ENCODE results near the gene SIX6. TPM values are rescaled to one million over a fixed set of nuclear protein-coding genes. Genes with fewer than 3 reads are reported as not detected.

SIX6 gene
- total RNA-seq, 6 experiments from 2014 or later, result not detected

DNA sequence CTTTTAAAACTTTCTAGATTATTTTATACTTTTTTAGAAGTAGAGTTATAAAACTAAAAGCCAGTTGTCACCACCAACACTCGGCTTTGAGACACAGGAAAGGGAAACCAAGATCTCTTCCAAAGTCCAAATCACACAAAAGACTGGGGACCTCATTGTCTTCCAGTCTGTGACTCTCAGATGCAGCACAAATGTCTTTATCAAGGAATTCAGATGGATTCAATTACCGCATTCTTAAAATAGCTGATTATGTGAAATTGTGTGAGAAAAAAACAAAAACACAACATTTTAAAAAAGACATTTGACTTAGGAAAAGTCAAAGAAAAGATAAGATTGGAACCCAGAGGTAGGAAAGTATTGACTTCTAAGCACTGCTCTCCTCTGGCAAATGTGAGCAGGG is 3.5 kb upstream of the SIX6 start:
- intact Hi-C loops (cut with DNase I), result no loop called here
- no peak for TF ChIP-seq POLR2A (IDR thresholded peaks at IDR 0.05)
- TF ChIP-seq, protein P1, sequence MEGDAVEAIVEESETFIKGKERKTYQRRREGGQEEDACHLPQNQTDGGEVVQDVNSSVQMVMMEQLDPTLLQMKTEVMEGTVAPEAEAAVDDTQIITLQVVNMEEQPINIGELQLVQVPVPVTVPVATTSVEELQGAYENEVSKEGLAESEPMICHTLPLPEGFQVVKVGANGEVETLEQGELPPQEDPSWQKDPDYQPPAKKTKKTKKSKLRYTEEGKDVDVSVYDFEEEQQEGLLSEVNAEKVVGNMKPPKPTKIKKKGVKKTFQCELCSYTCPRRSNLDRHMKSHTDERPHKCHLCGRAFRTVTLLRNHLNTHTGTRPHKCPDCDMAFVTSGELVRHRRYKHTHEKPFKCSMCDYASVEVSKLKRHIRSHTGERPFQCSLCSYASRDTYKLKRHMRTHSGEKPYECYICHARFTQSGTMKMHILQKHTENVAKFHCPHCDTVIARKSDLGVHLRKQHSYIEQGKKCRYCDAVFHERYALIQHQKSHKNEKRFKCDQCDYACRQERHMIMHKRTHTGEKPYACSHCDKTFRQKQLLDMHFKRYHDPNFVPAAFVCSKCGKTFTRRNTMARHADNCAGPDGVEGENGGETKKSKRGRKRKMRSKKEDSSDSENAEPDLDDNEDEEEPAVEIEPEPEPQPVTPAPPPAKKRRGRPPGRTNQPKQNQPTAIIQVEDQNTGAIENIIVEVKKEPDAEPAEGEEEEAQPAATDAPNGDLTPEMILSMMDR (IDR thresholded peaks at IDR 0.05), result no peak
- DNase-seq (no peak), ATAC-seq (no peak)
- no peak overlapping the region for H3K27ac ChIP-seq
- peaks cover 0 to 8% (median 0%) of the 10 kb centered on the region in 4 donors for H3K4me1 ChIP-seq
- peaks cover 22 to 45% of the 10 kb centered on the region in 2 donors for H3K27me3 ChIP-seq
- H3K36me3 ChIP-seq, result no peaks in the 10 kb centered on the region
- no peaks in the 10 kb centered on the region for H3K9me3 ChIP-seq
- no peak overlapping the region for H3K4me3 ChIP-seq
- WGBS (ENCODE audit: insufficient coverage, low coverage, low lambda C conversion rate, missing lambda C conversion rate), result 10% methylated on average over 2 of the region's 2 CpGs

DNA sequence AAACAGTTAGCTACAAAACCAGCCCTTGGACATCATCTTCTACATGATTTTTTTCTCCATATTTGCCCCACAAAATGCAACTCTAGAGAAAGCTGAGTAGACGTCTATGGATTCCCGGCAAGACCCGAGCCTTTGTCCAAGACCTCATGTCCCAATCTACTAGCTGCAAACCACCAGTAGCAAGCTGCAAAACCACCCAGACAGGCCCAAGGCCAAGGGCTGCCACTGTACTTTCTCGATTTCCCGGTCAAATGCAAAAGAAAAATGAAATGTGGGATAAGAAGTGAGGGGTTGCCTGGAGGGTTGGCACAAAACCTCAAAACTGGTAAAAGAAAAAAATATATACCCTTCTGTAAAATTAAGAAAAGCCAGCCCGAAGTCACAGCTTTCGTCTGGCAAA is 2.9 kb upstream of the SIX6 start:
- DNase-seq (no peak), ATAC-seq (no peak)
- TF ChIP-seq, protein P1 (IDR thresholded peaks at IDR 0.05), result no peak
- TF ChIP-seq POLR2A (IDR thresholded peaks at IDR 0.05), result no peak
- no peak overlapping the region for H3K4me3 ChIP-seq
- WGBS (ENCODE audit: insufficient coverage, low coverage, low lambda C conversion rate, missing lambda C conversion rate), result 1% methylated on average over 7 of the region's 7 CpGs
- intact Hi-C loops (cut with DNase I), result no loop called here
- H3K27ac ChIP-seq, result no peak overlapping the region
- no peaks in the 10 kb centered on the region for H3K36me3 ChIP-seq
- H3K4me1 ChIP-seq, result peaks cover 0 to 8% (median 0%) of the 10 kb centered on the region in 4 donors
- H3K9me3 ChIP-seq, result no peaks in the 10 kb centered on the region
- H3K27me3 ChIP-seq, result peaks cover 27 to 50% of the 10 kb centered on the region in 2 donors

DNA sequence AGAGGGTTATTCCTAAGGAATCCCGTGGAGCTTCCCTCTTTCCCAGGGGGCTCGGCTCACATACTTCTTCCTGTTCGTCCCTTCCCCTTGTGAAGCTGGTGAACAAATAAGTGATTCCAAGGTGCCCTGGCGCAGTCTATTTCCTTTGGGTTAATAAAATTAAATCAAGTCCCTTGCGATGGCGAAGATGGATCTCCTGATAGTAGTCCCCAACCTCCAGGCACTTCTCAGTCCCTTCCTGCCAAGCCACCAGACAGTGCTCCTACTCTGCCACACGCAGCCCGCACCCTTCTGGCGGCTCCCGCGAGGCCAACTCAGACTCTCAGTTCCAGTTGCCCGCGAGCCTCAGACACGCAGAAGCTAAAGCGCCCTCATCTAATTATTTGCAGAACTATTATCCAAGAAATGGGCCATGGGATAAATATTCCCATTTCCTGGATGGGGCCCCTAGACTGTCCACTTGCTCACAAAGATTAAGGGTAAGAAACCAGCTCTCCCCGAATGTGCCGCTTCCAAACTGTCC is 2.4 kb upstream of the SIX6 start:
- Histone ChIP-seq H3K27ac (no peak overlapping the region), H3K27me3 (peaks cover 27 to 53% of the 10 kb centered on the region in 2 donors), H3K4me3 (no peak overlapping the region), H3K4me1 (peaks cover 0 to 12% (median 0%) of the 10 kb centered on the region in 4 donors), H3K36me3 (no peaks in the 10 kb centered on the region), H3K9me3 (no peaks in the 10 kb centered on the region)
- intact Hi-C loops (cut with DNase I), result no loop called here
- ATAC-seq (no peak), DNase-seq (no peak)
- no peak for TF ChIP-seq POLR2A (IDR thresholded peaks at IDR 0.05)
- TF ChIP-seq, protein P1 (IDR thresholded peaks at IDR 0.05), result no peak
- WGBS (ENCODE audit: insufficient coverage, low coverage, low lambda C conversion rate, missing lambda C conversion rate), result 2% methylated on average over 16 of the region's 17 CpGs

DNA sequence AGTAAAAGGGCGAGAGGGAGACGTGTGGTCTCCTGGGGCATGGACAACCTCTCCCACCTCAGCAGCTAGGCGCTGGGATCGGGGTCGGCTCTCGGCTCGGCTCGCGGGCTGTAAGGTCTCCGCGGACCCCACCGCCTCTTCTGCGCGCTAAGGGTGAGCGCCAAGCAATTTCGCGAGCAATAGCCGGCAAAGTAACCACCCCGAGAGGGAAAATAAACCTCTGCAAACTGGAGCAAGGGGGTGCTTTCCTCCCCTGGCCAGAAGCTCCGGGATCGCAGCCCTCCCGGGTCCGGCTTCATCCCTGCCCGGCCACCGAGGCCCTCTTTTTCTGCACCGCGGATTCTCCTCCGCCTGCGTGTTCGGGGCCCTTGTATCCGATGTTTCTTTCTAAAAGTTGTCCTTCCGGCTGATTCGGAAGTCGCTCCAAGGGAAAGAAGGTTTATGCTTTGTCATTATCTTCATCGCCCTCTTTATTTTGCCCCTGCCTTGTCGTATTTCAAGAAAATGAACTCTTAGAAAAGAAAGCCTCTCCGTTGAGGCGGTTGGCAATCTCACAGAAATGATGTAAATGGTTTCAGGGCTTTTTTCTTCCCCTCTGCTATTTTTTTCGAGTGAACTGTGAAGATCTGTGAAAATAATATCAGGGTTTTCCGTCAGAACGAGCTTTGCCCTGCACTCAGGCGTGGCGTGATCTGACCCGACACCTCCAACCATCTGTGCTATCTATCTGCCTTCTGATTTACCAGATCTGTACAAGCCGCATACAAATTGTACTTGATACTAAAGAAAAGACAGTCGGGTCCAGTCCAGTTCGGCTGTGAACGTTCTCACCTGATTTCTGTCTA is 1.7 kb upstream of the SIX6 start:
- ATAC-seq (no peak), DNase-seq (no peak)
- Histone ChIP-seq H3K27me3 (peaks cover 27 to 58% of the 10 kb centered on the region in 2 donors), H3K36me3 (no peaks in the 10 kb centered on the region), H3K4me3 (no peak overlapping the region), H3K27ac (no peak overlapping the region), H3K9me3 (no peaks in the 10 kb centered on the region), H3K4me1 (peaks cover 0 to 13% (median 0%) of the 10 kb centered on the region in 4 donors)
- TF ChIP-seq, protein P1 (IDR thresholded peaks at IDR 0.05), result no peak
- no peak for TF ChIP-seq POLR2A (IDR thresholded peaks at IDR 0.05)
- 5% methylated on average over 30 of the region's 48 CpGs for WGBS (ENCODE audit: insufficient coverage, low coverage, low lambda C conversion rate, missing lambda C conversion rate)
- intact Hi-C loops (cut with DNase I), result no loop called here

Data from right lobe of liver (tissue), 6 donors.